GM19240 (cell line): ENCODE results near the gene SRRM3.
"Not testable (repeated sequence)": the region's sequence is repeated elsewhere in the genome, so short reads cannot be mapped to it uniquely, and the experiment has no call there.

ENCODE experiments used
- DNase-seq: peaks from one replicate; pipeline ENCODE4 v3.0.0; 2011; ENCODE audit warnings: low spot score; ENCODE audit not compliant: insufficient read length

The SRRM3 gene

DNA sequence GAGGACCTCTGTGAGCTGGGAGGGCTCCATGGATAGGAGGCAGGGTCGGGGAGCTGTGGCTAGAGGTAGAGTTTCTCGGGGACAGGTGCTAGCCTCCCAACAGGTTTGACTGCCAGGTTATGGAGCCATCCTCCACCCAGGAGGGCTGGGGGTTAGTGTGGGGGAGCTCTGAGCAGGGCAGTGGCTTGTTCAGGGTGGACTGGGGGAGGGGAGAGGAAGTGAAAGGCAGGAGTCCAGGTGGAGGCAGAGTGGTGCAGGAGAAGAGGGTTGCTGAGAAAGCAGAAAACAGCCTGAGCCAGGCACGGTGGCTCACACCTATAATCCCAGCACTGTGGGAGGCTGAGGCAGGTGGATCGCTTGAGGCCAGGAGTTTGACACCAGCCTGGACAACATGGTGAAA, 60.2 kb downstream of the SRRM3 start:
- no peak for DNase-seq

DNA sequence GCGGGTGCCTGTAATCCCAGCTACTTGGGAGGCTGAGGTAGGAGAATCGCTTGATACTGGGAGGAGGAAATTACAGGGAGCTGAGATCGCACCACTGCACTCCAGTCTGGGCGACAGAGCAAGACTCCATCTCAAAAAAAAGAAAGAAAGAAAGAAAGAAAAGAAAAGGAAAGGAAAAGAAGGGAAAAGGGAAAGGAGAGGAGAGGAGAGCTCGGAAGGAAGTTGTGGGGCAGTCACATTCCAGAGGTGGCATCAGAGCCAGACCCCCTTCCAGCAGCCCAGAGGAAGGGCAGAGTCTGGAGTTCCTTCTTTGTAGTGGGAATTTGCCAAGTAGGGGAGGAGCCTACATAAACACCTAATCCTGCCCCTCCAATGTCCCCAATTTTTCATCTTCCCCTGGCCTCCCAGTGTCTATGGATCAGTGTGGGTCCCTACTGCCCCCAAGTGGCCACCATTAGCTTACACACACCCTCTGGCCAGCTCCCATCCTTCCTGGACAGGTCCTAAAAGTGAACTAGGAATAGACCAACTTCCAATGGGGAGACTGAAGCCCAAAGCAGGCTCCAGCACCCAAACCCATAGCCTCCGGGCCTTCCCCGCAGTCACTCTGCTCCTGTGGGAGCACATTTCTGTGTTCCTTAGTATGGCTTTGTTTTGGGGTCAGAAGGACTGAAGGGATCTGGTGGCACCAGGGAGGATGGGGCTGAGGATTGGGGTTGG, 61.1 kb downstream of the SRRM3 start:
- no peak for DNase-seq

DNA sequence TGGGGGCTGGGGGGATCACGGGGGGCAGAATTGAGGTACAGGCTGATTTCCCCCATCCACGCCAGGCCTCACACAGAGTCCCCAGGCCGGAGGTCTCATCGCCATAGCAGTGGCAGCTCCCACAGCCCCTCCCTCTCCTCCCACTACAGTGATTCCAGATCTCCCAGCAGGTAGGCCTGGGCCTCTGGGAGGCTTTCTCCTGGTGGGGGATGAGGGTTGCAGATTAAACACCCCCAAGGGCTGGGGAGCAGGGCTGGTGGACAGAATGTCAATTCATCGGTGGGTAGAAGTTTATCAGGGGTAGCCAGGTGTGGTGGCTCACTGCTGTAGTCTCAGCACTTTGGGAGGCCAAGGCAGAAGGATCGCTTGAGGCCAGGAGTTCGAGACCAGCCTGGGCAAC, 63.6 kb downstream of the SRRM3 start:
- DNase-seq: no peak

DNA sequence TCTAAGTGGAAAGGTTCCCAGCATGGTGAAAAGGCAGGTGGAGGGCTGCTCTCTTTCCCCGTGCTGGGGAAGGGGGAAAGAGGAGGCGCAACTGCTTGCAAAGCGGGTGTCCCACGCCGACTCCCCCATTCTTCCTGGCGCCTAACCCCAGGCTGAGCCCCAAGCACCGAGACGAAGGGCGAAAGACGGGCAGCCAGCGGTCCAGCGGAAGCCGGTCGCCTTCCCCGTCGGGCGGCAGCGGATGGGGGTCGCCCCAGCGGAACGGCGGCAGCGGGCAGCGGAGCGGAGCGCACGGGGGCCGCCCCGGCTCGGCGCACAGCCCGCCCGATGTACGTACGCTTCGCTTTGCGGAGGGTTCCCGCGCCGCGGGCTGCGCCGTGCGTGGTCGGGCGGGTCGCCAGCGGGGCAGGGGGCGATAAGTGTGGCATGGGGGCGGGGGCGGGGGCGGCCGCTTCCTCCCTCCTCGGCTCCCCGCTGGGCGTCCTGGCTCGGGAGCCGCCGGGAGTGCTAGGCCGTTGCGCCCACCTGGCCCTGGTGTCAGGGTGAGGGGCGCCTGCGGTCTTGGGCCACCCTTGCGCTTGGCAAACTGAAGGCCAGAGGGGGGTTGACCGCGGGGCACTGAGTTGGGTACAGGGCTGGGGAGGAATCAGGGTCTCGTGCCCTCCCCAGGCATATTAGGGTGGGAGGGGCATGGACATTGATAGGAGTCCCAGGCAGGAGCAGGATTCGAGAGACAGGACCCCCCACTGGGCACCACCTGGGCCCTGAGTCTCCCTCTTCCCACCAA, 65.6 kb downstream of the SRRM3 start:
- no peak for DNase-seq

DNA sequence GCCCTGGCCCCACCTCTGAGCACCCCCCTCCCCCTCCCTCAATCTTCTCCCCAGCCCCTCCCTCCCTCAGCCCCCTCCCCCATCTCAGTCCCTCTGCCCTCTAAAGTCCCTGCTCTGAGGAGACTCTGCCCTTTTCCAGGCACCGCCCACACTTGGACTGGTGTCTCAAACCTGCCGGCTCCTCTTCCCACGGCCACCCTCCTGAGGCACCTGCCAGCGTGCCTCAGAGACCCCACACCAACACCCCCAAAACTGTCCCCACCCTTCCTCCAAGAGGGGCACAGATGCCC, 66.1 kb downstream of the SRRM3 start:
- no peak for DNase-seq

DNA sequence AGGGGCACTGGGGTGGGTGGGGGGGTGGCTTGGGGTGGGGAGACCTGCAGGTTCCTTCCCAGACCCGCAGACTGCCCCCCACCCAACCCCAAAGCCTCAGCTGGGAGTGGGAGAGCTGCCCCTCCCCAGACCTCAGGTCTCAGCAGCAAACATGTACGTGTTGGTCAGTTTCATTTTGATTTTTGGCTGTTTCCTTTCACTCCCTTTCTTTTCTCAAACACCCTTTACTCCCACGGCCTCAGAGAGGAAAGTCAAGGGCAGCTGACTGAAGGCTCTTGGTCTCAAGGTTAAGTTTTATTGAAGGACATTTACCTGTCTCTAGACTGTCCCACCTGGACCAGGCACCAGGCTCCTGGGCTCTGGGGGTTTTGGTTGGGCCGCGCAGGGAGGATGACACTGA, 66.7 kb downstream of the SRRM3 start:
- DNase-seq: no peak

DNA sequence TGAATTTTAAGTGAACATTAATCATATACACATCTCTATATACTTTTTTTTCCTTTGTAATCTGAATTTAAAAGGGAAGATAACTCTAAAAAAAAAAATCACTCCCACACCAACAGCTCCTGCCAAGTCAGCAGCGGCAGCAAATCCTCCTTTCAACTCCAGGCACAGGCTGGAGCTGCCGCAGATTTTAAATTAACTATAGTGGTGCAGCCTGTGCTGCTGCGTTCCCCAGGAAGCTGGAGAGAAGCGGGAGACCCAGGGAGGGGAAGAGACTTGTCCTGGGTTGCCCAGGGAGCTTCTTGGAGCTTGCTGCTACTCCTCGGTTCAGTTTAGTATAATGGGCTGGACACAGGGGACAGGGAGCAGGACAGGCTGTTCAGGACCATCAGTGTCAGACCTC, 68.2 kb downstream of the SRRM3 start:
- DNase-seq: no peak

DNA sequence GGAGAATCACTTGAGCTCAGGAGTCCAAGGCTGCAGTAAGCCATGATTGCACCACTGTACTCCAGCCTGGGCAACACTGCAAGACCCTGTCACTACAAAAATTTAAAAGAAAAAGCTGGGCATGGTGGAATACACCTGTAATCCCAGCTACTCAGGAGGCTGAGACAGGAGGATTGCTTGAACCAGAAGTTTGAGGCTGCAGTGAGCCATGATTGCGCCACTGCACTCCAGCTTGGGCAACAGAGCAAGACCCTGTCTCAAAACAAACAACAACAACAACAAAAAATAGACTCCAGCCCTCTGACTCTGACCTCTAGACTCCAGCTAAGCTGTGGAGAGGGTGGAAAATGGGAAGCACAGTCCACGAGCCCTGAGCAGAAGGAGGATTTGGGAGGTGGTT, 69.7 kb downstream of the SRRM3 start:
- DNase-seq: not testable (repeated sequence)

DNA sequence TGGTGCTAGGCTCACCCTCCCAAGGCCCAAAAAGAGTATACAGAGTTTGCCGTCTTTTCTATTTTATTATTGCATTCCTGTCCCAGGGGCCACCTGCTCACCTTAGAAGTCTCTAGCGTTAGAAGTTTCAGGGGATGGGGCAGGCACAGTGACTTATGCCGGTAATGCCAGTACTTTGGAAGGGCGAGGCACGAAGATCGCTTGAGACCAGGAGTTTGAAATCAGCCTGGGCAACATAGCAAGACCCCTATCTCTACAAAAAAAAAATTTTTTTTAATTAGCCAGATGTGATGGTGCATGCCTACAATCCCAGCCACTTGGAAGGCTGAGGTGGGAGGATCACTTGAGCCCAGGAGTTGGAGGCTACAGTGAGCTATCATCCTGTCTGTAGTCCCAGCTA, 70.4 kb downstream of the SRRM3 start:
- DNase-seq: no peak

DNA sequence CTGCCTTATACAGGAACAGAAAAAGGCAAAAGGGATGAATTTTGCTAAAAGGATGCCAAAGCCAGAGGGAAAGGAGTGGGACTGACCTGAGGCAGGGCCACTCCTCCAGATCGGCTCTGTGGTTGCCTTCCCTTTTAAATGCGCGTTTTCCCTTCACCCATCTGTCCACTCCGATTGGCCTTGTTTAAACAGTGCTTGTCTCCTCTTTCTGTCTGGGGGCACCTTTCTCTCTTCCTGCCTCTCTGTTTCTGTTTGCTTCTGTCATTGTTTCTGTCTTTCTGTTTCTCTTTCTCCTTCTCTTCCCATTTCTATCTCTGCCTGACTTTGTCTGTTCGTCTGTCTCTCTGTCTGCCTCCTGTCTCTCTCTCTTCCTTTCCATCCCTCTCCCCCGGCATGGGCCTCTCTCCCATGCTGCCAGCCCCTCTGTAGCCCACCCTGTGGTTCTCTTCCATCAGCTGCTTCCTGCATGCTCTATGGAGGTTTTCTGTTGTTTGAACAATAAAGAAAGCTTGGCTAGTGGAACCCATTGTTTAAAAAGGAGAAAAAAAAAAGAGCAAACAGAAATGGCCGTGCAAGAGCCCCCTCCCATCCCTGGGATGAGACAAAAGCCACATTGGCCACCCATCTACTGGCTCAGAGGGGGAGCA, 71.3 kb downstream of the SRRM3 start:
- peak; percentile 65 for DNase-seq

DNA sequence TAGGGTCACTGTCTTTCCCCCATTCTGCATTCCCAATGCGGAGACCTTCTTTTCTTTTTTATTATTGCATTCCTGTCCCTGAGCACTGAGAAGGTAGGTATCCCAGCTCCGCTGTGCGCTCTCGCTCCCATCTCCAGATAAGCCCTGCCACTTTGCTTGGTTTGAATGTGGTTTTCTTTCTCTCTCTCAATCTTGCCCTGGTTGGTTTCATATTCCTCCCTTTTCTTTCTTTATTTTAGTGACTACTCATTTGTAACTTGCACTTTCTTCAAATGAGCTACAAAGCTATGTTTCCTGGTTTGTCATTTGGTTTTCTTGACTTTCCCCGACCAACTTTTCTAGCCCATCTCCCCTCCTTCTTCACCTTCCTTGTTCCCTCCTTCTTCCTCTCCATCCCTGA, 71.8 kb downstream of the SRRM3 start:
- no peak for DNase-seq

DNA sequence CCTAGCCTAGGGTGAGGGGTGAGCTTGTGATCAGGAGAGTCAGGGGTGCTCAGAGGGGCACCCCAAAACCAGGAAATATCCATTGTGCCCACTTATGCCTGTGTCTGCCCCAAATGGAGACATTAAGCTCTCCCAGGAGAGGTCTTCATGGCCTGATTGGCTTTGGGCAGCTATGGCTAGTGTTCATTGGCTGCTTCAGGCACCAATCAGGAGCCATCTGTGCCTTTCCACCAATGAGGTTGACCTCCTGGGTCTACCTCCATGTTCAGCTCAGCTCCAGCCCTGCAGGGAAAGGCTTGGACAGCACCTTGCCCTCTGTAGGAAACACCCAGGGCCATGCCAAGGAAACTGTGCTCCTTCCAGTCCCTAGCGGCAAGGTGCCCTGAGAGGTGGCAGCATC, 76.8 kb downstream of the SRRM3 start:
- no peak for DNase-seq

DNA sequence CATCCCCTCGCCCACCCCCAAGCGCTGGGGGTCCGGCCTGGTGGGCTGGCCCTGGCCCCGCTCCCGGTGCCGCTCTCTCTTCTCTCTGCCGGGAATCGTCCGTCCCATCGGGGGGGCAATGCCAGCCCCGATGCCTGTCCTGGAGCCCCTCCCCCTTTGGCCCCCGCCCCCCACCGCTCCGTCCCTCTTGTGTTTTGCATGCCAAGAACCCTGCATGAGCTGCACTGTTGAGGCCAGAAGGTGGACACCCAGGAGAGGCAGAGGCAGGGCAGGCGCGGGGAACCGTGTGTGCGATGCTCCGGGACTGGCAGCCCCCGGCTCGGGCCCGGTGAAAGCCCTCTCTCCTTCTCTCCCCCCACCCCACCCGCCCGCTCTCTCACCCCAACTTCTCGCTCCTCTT, 78.7 kb downstream of the SRRM3 start:
- no peak for DNase-seq

DNA sequence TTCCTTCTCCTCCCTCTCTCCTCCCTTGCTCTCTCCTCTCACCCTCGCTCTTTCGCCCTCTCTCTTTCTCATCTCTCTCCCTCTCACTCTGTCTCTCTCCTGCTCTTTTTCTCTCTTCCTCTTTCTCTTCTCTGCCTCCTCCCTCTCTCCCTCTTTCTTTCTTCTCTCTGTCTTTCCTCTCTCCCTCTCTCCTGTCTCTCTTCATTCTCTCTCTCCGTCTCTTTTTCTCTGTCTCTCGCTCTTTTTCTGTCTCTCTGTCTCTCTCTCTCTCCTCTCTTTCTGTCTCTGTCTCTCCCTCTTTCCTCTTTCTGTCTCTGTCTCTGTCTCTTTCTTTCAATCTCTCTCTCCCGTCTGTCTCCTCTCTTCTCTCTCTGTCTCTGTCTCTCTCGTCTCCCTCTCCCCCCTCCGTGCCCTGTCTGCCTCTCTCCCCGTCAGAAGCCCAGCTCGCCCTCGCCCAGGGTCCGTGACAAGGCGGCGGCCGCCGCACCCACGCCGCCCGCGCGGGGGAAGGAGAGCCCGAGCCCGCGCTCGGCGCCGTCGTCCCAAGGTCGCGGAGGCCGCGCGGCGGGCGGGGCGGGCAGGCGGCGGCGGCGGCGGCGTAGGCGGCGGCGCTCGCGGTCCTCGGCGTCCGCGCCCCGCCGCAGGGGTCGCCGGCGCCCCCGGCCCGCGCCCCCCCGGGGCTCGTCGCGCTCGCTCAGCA, 79.5 kb downstream of the SRRM3 start:
- DNase-seq: no peak

DNA sequence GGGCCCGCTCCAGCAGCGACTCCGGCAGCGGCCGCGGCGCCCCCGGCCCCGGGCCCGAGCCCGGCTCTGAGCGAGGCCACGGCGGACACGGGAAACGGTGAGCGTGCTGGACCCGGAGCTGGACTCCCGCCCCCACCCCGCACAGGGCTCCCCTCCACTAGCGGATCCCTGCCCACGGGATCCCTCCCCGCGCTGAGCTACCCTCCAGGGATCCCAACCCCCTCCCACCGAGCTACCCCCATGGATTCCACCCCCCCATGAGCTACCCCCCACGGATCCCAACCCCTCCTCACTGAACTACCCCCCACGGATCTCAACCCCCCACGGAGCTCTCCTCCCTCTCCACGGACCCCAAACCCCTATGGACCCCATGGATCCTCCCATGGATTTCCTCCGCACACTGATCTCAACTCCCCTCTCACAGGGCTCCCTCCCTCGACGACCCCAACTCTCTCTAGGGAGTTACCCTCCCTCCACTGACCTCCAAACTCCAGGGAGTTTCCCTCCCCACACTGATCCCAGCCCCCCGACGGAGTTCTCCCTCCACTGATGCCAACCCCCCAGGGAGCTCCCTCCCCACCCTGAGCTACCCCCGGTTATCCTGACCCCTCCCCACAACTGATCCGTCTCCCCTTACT, 80.1 kb downstream of the SRRM3 start:
- DNase-seq: no peak

DNA sequence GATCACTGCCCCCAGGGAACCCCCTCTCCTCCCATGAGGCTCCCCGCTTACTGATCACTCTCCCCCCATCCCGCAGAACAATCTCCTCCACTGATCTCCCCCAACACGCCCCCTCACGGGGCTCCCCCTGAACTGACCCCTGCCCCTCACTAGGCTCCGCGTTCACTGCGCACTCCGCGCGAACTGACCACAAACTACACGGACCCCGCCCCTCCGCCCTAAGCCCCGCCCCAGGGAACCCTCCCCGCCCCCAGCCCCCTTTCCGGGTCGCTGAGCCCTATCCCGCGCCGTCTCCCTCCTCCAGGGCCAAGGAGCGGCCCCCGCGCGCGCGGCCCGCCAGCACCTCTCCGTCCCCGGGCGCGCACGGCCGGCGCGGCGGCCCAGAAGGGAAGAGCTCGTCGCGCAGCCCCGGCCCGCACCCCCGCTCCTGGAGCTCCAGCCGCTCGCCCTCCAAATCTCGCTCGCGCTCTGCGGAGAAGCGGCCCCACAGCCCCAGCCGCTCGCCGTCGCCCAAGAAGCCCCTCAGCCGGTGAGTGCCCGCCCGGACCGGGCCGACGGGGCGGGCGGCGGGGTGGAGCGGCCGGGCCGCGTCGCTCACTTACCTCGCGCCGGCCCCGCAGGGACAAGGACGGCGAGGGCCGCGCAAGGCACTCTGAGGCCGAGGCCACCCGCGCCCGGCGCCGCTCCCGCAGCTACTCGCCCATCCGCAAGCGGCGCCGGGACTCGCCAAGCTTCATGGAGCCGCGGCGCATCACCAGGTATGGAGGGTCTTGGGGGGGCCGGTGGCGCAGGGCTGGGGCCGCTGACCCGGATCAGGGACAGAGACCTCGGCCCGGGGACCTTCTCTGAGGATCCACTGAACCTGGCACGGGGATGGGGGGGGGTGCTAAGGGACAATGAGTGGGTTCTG, 80.9 kb downstream of the SRRM3 start:
- no peak for DNase-seq

DNA sequence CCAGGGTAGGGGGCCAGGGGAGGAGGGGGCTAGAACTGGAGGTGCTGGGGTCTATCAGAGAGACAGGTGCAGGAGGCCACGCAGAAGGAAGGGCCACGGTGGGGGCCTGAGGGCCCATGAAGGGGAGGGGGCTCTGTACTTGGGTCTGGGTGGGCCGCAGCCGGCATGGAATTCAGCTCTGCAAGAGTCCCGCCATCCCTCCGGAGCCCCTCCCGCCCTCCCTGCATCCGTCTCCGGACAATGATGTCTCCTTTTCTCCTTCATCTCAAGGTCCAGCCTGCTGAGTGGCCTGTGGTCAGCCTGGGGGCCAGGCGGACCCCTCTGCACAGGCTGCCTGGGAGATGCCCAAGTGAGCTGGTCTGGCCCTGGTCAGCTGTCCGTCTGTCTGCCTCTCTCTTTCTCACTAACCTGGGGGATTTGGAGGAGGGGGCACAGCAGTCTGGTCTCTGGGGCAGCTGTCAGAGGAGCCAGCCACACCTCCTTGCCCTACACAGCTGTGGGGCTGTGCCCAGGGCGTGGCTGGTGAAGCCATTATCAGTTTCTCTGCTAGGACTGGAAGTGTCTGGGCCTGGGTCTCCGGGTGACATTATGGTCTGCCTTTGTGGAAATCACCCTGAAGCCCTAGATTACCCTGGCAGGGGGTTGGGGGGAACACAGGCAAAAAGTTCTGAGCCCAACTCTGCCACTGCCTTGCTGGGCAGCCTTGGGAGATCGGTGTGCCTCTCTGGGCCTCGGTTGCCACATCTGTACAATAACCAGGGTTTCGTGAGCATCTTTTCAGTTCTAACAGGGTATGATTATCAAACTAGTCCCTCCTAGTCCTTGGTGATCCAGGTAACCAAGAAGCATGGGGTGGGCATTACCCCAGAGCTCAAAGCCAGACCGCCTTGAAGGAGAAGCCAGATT, 81.8 kb downstream of the SRRM3 start:
- DNase-seq: no peak

DNA sequence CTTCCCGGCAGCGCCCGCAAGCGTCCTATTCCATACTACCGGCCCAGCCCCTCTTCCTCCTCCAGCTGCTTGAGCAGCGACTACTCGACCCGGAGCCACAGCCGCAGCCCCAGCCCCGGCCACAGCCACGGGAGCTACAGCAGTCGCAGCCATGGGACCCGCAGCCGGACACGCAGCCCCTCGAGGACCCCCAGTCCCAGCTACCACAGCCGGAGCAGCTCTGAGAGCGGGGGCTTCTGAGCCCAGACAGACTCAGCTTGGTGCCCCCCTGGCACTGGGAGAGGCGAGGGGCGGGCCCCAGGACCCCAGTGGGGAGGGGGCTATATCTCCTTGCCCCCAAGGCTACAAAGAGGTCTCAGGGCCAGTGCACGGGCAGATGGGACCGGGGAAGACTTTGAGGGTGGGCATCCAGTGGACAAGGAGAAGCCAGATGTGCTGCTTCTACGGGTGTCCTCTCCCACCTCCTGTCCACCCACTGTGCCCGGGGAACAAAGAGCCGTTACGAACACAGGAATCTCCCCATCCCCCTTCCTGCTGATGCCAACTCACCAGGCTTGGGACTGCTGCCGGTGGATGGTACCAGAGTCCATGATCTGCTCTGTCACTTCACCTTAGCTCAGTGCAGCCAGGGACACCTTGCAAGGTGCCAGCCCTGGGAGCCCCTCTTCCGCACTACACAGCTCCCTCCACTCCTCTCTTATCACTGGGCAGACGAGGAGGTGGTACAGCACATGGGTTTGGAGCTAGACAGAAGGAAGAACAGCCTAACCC, 84.1 kb downstream of the SRRM3 start:
- no peak for DNase-seq

DNA sequence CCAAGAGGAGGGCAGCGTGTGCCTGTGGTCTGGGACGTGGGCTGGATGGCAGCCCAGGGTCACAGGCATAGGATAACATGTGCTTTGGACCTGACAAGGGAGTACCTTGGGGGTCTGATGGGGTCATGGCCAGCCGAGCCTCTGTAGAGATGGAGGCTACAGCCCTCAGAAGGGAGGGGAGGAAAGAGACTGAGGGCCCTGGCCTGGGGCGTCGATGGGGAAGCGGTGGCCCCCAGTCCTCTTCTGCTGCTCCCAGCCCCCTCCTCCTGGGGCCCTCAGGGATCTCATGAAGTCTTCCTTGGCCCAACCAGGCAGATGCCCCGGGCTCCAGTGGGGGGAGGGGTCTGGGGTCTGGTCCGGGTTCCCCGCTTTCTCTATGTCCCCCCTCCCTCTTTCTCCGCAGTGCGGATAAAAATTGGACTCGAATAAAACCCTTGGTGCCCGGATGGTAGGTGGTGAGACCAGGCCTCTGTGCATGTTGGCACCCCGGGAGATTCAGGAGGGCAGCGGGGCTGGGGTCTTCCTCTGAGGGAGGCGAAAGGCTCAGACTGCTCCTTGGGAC, 85.2 kb downstream of the SRRM3 start:
- DNase-seq: no peak
